Measurements from ENCODE around the gene THRB.

Gene THRB

GRCh38 chr3:24162929-24163328 is 331.7 kb downstream of the THRB start:
- H3K4me3 ChIP-seq (ENCODE audit: low read length) = no peak overlapping the region
- H3K9me3 ChIP-seq (ENCODE audit: low read length) = no peaks in the 10 kb centered on the region
- H3K36me3 ChIP-seq (ENCODE audit: insufficient read depth, low read length) = no peaks in the 10 kb centered on the region
- H3K4me1 ChIP-seq (ENCODE audit: insufficient read depth, low read length) = peaks cover 15% of the 10 kb centered on the region
- no peaks in the 10 kb centered on the region for H3K27me3 ChIP-seq (ENCODE audit: insufficient read depth, low read length)
- no peak overlapping the region for H2AFZ ChIP-seq (ENCODE audit: low read depth, low read length)

DNA sequence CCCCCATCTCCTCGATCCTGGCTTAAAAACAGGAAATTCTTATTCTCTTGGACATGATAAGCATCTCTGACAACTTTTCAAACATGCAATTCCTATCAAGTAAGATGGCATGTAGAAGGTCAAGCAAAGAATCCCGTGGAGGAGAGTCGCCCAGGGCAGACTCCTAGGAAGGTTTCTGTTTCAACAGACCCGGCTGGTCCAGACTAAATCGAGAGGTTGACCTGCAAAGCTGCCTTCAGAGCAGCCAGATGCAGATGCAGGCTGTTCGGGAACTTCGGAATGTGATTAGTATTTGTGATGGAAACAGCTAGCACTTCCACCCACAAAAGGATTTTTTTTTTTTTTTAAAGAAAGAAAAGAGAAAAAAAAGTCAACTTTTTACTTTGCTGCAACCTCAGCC is 332.8 kb downstream of the THRB start:
- Histone ChIP-seq H3K4me1 (ENCODE audit: insufficient read depth, low read length) (peaks cover 15% of the 10 kb centered on the region), H3K36me3 (ENCODE audit: insufficient read depth, low read length) (no peaks in the 10 kb centered on the region), H2AFZ (ENCODE audit: low read depth, low read length) (no peak overlapping the region)

GRCh38 chr3:24160424-24161095 is 334.1 kb downstream of the THRB start:
- H3K27me3 ChIP-seq (ENCODE audit: insufficient read depth, low read length) = no peaks in the 10 kb centered on the region
- no peak overlapping the region for H3K4me3 ChIP-seq (ENCODE audit: low read length)
- no peaks in the 10 kb centered on the region for H3K36me3 ChIP-seq (ENCODE audit: insufficient read depth, low read length)
- no peaks in the 10 kb centered on the region for H3K9me3 ChIP-seq (ENCODE audit: low read length)
- no peak overlapping the region for H2AFZ ChIP-seq (ENCODE audit: low read depth, low read length)
- peaks cover 15% of the 10 kb centered on the region for H3K4me1 ChIP-seq (ENCODE audit: insufficient read depth, low read length)

More for the DNA sequence above, 332.8 kb downstream of the THRB start:
- Histone ChIP-seq H3K9me3 (ENCODE audit: low read length) (no peaks in the 10 kb centered on the region), H3K4me3 (ENCODE audit: low read length) (no peak overlapping the region), H3K27me3 (ENCODE audit: insufficient read depth, low read length) (no peaks in the 10 kb centered on the region)

- Histone ChIP-seq H3K9me3 (ENCODE audit: low read length) (no peaks in the 10 kb centered on the region), H3K27me3 (ENCODE audit: insufficient read depth, low read length) (no peaks in the 10 kb centered on the region), H3K36me3 (ENCODE audit: insufficient read depth, low read length) (no peaks in the 10 kb centered on the region), H3K4me1 (ENCODE audit: insufficient read depth, low read length) (peaks cover 15% of the 10 kb centered on the region), H3K4me3 (ENCODE audit: low read length) (no peak overlapping the region), H2AFZ (ENCODE audit: low read depth, low read length) (no peak overlapping the region)
These were observed 335.7 kb downstream of the THRB start for GRCh38 chr3:24158761-24159454.

DNA sequence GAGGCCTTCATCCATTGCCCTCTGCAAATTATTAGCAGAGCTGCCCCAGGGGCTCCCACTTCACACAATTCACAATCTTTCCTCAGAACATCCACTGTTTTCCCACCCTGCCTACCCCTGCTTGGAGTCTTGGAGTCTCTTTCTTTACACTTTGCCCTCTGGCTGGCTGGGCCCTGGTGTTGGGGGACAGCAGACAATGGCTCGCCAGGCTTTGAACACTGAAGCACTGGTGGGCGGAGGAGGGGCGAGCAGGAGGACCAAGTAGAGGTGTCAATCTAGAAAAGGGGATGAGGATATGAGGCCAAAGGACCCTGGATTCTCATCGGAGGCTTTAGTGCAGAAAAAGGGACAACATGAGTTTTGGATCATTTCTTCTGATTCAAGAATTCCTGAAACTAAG is 337.5 kb downstream of the THRB start:
- Histone ChIP-seq H2AFZ (ENCODE audit: low read depth, low read length) (no peak overlapping the region), H3K36me3 (ENCODE audit: insufficient read depth, low read length) (no peaks in the 10 kb centered on the region), H3K4me3 (ENCODE audit: low read length) (no peak overlapping the region), H3K4me1 (ENCODE audit: insufficient read depth, low read length) (peaks cover 15% of the 10 kb centered on the region), H3K9me3 (ENCODE audit: low read length) (no peaks in the 10 kb centered on the region), H3K27me3 (ENCODE audit: insufficient read depth, low read length) (no peaks in the 10 kb centered on the region)

DNA sequence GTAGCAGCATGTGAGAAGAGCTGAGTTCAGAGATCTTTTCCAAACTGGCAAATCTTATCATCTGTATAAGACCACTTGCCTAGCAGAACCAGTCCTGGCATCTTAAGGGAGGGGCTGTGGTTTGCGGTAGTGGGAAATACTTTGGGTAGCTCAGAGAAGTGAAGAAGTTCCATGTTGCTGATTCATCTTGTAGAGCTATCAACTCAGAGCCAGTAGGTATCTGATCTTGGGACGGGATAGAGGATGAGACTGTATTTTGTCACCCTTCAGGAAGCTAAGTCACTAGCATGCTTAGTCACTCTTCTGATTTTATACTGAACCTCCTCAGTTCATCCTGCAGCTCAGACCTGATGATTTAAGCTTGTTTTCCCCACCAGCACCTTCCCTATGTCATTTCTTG is 338.2 kb downstream of the THRB start:
- peaks cover 13% of the 10 kb centered on the region for H3K4me1 ChIP-seq (ENCODE audit: insufficient read depth, low read length)
- no peak overlapping the region for H3K4me3 ChIP-seq (ENCODE audit: low read length)
- no peaks in the 10 kb centered on the region for H3K36me3 ChIP-seq (ENCODE audit: insufficient read depth, low read length)
- H3K27me3 ChIP-seq (ENCODE audit: insufficient read depth, low read length) = no peaks in the 10 kb centered on the region
- H2AFZ ChIP-seq (ENCODE audit: low read depth, low read length) = no peak overlapping the region
- H3K9me3 ChIP-seq (ENCODE audit: low read length) = no peaks in the 10 kb centered on the region

DNA sequence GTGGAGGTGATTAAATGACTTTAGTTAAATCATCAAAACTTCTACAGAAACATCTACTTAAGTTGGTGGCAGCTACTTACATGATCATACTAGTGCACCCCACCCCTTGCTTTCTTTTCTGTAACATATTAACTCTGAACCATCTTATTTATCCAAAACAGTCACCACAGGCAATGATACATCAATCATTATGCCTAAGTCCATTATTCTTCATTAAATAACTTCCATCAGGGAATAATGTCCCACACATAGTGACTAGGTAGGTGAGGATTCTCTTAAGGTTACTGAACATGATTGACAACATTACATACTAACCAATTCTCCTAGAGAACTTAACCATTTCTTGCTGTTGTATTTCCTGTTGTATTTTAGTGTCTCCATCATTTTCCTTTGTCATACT is 339.4 kb downstream of the THRB start:
- no peak overlapping the region for H2AFZ ChIP-seq (ENCODE audit: low read depth, low read length)
- peaks cover 2% of the 10 kb centered on the region for H3K27me3 ChIP-seq (ENCODE audit: insufficient read depth, low read length)
- H3K4me1 ChIP-seq (ENCODE audit: insufficient read depth, low read length) = peaks cover 3% of the 10 kb centered on the region
- H3K9me3 ChIP-seq (ENCODE audit: low read length) = no peaks in the 10 kb centered on the region
- H3K36me3 ChIP-seq (ENCODE audit: insufficient read depth, low read length) = no peaks in the 10 kb centered on the region
- no peak overlapping the region for H3K4me3 ChIP-seq (ENCODE audit: low read length)

DNA sequence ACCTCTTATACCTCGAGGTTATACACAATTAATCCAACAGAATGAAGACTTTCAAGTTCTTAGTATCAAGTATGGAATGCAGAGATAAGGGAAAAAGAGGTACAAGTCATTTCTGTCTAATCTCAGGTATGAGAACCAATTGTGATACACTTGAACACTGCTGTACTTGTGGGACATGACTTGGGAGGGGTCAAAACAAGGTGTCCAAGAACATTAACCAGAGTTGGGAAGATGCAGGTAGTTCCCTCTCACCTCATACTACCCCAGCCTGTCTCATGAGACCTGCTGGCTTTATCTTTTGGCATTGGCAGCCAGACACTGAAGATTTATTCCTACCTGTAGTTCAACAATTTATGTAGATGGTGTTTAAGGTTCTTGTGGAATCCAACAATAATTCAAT is 339.9 kb downstream of the THRB start:
- no peaks in the 10 kb centered on the region for H3K36me3 ChIP-seq (ENCODE audit: insufficient read depth, low read length)
- no peak overlapping the region for H2AFZ ChIP-seq (ENCODE audit: low read depth, low read length)
- H3K27me3 ChIP-seq (ENCODE audit: insufficient read depth, low read length) = peaks cover 2% of the 10 kb centered on the region
- no peaks in the 10 kb centered on the region for H3K4me1 ChIP-seq (ENCODE audit: insufficient read depth, low read length)
- no peak overlapping the region for H3K4me3 ChIP-seq (ENCODE audit: low read length)
- no peaks in the 10 kb centered on the region for H3K9me3 ChIP-seq (ENCODE audit: low read length)

DNA sequence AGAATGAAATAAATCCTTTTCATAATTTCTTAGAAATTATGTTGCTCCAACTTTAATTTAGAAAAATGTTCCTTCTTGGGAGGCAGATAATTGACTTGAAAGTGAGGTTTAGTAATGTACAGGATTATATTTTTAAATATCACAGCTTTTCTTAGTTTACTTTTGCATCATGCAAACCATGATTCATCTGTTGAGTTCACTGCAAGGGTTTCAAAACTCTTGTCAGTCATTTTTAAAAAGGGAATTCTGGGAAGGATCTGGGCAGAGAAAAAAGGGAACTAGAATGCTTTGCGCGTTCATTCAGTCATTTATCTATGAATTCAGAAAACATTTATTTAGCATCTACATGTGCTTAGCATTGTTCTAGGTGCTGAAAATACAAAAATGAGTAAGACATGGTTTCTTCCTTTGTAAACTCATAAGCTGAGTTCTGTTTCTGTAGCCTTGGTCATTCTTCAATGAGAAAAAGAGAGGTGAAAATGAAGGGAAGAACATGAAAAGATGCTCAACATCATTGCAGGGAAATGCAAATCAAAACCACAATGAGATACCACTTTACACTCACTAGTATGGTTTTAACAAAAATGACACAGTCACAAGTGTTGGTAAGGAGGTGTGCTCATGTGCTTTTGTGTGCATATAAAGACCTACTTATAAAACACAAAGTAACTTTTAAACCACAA is 340.5 kb downstream of the THRB start:
- Histone ChIP-seq H3K36me3 (ENCODE audit: insufficient read depth, low read length) (no peaks in the 10 kb centered on the region), H3K27me3 (ENCODE audit: insufficient read depth, low read length) (peaks cover 2% of the 10 kb centered on the region)

GRCh38 chr3:24151594-24151993 is 343.1 kb downstream of the THRB start:
- H2AFZ ChIP-seq (ENCODE audit: low read depth, low read length) = no peak overlapping the region
- H3K4me3 ChIP-seq (ENCODE audit: low read length) = no peak overlapping the region
- H3K27me3 ChIP-seq (ENCODE audit: insufficient read depth, low read length) = peaks cover 2% of the 10 kb centered on the region
- H3K9me3 ChIP-seq (ENCODE audit: low read length) = no peaks in the 10 kb centered on the region
- no peaks in the 10 kb centered on the region for H3K4me1 ChIP-seq (ENCODE audit: insufficient read depth, low read length)
- no peaks in the 10 kb centered on the region for H3K36me3 ChIP-seq (ENCODE audit: insufficient read depth, low read length)

More for the DNA sequence above, 340.5 kb downstream of the THRB start:
- Histone ChIP-seq H3K4me3 (ENCODE audit: low read length) (no peak overlapping the region), H3K4me1 (ENCODE audit: insufficient read depth, low read length) (no peaks in the 10 kb centered on the region), H2AFZ (ENCODE audit: low read depth, low read length) (no peak overlapping the region), H3K9me3 (ENCODE audit: low read length) (no peaks in the 10 kb centered on the region)

GRCh38 chr3:24149032-24149431 is 345.6 kb downstream of the THRB start:
- H3K36me3 ChIP-seq (ENCODE audit: insufficient read depth, low read length) = no peaks in the 10 kb centered on the region
- no peak overlapping the region for H2AFZ ChIP-seq (ENCODE audit: low read depth, low read length)
- H3K9me3 ChIP-seq (ENCODE audit: low read length) = no peaks in the 10 kb centered on the region
- H3K4me3 ChIP-seq (ENCODE audit: low read length) = no peak overlapping the region
- peaks cover 2% of the 10 kb centered on the region for H3K27me3 ChIP-seq (ENCODE audit: insufficient read depth, low read length)
- H3K4me1 ChIP-seq (ENCODE audit: insufficient read depth, low read length) = no peaks in the 10 kb centered on the region

- H3K36me3 ChIP-seq (ENCODE audit: insufficient read depth, low read length) = no peaks in the 10 kb centered on the region
- no peaks in the 10 kb centered on the region for H3K4me1 ChIP-seq (ENCODE audit: insufficient read depth, low read length)
- no peak overlapping the region for H3K4me3 ChIP-seq (ENCODE audit: low read length)
These were observed 348.4 kb downstream of the THRB start for GRCh38 chr3:24145981-24146822.

GRCh38 chr3:24145481-24145880 is 349.2 kb downstream of the THRB start:
- Histone ChIP-seq H3K4me3 (ENCODE audit: low read length) (no peak overlapping the region), H3K4me1 (ENCODE audit: insufficient read depth, low read length) (no peaks in the 10 kb centered on the region), H3K27me3 (ENCODE audit: insufficient read depth, low read length) (no peaks in the 10 kb centered on the region), H2AFZ (ENCODE audit: low read depth, low read length) (no peak overlapping the region), H3K9me3 (ENCODE audit: low read length) (no peaks in the 10 kb centered on the region), H3K36me3 (ENCODE audit: insufficient read depth, low read length) (no peaks in the 10 kb centered on the region)

More at GRCh38 chr3:24145981-24146822, 348.4 kb downstream of the THRB start:
- no peak overlapping the region for H2AFZ ChIP-seq (ENCODE audit: low read depth, low read length)
- H3K9me3 ChIP-seq (ENCODE audit: low read length) = no peaks in the 10 kb centered on the region
- H3K27me3 ChIP-seq (ENCODE audit: insufficient read depth, low read length) = peaks cover 2% of the 10 kb centered on the region

Data from neuron (in vitro differentiated cells).